Dedifferentiated amniotic fluid mesenchymal stem cell (primary cell): ENCODE results near the gene PLS1.
"Not testable (repeated sequence)": the region's sequence is repeated elsewhere in the genome, so short reads cannot be mapped to it uniquely, and the experiment has no call there.

Source experiments
- DNase-seq: peaks from one replicate; pipeline ENCODE4 v3.0.0-alpha.2; 2016; ENCODE audit errors: extremely low spot score

The PLS1 gene

DNA sequence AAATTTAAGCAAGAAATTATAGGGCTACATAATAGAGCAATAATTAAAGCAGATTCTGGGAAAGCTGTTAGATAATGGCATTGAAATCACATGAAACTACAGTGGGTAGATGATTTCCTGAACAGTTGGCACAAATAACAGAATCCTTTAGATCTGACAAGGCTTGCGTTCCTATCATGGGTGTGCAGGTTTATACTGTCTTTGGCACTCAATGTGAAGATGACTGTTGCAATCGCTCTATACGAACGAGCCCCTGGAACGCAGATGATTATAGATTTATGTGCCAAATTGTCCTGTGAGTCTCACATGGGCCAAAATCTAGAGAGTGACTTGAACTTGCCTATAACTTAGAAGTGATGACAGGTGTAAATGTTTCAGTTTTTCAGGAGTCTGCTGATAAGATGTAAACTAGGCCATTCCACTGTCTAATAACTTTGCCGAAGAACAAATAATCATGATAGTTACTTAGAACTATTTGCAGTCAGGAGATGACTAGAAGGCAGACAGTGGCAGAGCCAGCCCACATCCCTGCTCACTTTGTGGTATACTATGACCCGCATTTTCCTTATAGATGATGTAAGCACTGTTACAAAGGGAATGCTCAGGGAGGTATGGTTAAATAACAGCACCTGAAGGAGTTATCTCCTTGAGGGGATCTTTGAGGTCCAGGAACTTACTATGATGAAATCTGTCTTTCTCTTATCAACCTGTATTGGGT, 97.1 kb downstream of the PLS1 start:
- DNase-seq, result no peak

DNA sequence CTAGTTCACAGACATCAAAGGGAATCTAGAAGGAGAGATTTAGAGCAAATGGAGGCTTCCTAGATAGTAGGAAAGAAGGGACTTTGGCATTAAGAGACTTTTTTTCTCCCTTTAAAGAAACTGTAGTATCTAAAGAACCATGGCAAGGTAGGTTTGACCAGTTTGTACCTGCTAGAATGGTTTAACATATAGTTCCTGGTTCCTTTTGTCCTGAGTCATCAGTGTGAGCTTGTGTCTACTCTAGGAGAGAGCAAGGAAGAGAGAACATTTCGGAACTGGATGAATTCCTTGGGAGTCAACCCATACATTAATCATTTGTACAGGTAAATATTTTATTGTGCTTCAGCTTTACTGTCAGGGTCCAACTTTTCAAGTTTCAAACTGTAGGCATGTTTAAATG, 98.0 kb downstream of the PLS1 start:
- DNase-seq, result no peak

DNA sequence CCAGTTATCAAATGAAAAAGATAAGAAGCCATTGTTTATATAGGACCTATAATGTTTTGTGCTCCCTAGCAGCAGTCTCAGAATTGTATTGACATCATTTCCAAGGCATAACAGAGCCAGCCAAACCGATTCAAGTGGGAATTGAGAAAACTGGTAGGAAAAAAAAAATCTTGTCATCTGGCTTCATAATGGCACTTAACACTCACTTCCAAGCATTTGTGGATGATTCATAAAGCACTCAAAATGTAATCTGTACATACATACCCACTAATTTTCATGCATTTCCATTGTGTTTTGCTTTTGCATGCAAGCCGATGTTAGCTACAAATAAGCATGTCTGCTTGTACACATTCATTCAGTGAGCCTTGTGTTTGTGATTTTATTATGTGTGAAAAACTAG, 109.0 kb downstream of the PLS1 start:
- DNase-seq, result no peak

DNA sequence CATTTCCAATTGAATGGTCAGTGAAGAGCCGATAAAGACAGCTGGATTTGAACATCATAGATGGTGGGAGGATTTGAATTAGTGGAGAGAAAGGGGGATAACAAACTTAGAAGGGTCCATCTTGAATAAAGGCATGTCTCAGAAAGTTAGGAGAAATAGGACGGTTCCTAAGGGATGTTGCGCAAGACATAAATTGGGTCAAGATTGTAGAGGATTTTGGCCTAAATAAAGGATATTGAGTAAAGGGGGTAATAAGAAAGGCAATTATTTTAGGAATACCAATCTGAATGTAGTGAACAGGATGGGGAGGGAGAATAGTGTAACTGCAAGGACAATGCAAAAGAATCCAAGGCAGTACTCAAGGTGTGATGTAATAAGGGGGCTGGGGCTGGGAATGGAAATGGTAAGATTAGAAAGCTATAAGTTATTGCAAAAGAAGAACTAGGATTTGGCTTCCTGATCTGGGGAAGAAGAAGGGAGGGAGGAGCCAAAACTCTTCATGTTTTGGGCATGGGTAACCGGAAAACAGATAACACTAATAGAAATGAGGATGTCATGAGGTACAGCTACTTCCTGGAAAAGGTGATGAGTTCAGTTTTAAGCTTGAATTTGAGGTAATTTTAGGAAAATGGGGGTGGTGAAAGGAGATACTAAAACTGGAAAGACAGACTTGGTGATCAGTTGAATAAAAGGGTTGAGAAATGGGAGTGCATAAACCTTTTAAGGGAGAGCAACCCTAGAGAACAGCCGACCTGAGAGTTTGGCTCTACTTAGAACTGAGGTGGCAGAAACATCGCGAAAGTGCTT, 110.3 kb downstream of the PLS1 start:
- no peak for DNase-seq

DNA sequence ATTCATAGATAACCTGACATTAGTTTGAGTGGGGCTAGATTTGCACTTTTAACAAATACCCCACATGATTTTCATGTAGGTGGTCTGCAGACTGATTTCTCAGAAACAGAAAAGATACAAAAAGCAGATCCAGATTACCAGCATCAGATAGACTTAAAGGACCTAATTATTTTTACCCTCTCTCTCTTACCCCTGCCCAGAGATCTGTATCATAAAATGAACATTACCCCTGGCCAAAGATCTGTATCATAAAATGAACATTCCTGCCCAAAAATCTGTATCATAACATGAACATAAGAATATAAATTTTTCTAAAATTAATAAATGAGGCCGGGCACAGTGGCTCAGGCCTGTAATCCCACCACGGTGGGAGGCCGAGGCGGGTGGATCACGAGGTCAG, 113.0 kb downstream of the PLS1 start:
- DNase-seq, result no peak

DNA sequence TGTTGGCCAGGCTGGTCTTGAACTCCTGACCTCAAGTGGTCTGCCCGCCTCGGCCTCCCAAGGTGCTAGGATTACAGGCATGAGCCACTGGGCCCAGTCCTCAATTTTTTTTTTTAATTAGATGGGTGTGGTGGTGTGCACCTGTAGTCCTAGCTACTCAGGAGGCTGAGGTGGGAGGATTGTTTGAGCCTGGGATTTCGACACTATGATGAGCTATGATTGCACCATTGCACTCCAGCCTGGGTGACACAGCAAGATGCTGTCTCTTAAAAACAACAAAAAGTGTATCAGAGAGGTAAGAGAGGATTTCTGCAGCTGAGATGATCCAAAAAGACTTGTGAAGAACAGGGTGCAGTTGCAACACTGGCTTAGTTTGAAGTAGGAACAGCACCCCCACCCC, 118.7 kb downstream of the PLS1 start:
- DNase-seq, result not testable (repeated sequence)

DNA sequence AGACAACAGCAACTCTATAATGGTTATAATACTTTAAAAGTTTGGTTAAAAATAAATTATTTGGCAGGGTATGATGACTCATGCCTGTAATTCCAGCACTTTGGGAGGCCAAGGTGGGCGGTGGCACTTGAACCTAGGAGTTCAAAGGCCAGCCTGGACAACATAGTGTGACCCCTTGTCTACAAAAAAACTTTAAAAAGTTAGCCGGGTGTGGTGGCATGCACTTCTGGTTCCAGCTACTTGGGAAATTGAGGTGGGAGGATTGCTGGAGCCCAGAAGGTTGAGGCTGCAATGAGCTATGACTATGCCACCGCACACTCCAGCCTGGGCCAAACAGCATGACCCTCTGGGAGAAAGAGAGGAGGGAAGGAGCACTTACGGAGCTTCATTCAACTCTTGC, 119.9 kb downstream of the PLS1 start:
- DNase-seq, result no peak

DNA sequence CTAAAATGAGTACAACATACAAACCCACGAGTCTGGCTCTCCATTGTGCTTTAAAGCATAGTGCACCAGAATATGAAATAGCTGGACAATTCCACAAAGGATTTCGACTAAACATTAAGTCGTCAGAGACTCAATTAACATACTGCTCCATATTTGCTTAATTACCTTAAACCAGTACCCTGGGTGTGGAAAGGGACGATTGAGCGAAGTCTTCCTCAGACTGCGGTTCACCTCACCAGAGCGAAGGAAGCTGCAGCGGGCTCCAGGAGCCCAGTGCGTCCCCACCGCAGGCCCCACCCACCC, 127.4 kb downstream of the PLS1 start:
- DNase-seq, result peak; percentile 66

DNA sequence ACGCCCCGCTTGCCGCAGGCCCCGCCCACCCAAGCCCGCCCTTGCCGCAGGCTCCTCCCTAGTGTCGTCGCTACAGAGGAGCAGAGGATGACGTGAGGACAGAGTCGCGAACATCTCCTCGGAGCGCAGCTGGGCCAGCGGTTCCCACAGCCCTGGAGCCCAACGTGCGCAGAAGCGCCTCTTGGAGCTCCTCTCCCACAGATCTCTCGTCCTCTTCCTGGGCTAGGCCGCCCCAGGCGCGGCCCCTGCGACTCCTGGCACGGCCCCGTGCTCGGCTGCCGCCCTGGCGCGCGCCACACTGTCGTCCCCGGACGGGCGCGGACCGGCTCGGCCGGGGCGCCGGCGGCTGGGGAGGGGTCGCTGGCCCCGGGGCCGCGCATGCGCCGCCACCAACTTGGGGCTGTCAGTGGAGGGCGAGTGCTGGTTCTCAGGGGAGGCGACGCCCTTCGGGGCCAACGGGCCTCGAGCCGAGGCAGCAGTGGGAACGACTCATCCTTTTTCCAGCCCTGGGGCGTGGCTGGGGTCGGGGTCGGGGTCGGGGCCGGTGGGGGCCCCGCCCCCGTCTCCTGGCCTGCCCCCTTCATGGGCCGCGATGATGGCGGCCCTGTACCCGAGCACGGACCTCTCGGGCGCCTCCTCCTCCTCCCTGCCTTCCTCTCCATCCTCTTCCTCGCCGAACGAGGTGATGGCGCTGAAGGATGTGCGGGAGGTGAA, 127.9 kb downstream of the PLS1 start, which contains the start of gene TRPC1:
Gene TRPC1, plus strand, starts transcription at position 67 of the 714 bp plus-strand sequence. Its CDS starts 526 bp downstream, at position 593.
- no peak for DNase-seq

DNA sequence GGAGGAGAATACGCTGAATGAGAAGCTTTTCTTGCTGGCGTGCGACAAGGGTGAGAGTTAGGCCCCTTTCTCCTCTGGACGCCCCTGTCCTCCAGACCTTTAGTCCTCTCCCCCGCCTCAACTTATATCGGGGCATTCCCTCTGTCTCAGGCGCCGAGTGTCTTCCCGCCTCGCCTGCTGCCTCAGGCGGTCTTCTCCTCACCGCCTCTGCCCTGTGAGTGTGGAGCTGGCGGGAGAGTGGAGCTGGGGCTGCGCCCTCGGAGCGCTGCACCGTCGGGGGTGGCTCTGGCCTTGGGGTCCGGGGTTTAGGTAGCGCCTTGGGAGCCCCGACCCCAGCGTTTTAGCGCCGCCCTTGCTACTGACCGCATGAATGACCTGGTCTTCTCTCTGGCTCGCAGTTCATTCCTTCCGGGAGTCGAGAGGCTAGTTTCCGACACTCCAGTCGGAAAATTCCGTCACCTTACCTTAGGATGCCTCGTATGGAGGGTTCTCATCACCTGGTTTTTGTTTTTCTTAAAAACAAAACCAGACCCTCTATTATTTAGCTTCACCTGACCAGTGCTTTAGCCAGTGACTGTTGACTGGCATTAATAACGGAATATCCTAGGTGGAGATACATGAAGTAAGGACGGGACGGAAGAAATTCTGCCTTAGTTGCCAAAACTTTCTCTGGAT, 128.6 kb downstream of the PLS1 start:
- DNase-seq, result peak; percentile 20

DNA sequence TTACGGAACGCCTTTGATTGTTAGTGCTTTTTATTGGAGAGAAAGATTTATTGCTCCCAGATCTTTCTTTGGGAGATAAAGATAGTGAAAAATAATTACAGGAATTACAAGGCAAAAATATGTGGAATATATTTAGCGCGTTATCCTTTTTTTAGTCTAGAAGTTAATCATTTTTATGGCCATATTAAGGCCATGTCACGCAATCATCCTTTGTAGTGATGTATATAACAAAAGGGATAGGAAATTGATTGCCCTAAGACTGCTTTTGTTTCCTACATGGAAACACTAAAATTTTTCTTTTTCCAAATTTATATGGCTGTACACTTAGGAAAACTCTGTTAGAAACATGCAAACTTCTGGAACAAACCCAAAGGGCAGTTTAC, 129.2 kb downstream of the PLS1 start:
- DNase-seq, result no peak

DNA sequence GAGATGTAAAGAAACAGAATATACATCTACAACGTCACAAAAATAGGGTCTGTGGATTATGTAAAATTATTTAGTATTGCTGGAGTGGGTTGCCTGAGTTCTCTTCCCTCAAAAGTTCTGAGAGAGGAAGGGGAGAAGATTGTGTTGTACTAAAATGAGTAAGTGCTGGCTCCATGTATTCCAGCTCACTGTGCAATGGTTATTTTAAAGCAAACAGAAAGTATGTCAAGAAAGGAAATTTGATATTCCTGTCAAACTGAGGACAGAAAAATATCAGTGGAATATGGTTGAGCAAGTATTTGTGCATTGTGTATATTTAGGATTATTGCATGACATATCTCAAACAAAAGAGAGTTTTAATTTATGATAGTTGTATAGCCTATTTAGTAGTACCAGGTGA, 129.8 kb downstream of the PLS1 start:
- peak; percentile 16 for DNase-seq

DNA sequence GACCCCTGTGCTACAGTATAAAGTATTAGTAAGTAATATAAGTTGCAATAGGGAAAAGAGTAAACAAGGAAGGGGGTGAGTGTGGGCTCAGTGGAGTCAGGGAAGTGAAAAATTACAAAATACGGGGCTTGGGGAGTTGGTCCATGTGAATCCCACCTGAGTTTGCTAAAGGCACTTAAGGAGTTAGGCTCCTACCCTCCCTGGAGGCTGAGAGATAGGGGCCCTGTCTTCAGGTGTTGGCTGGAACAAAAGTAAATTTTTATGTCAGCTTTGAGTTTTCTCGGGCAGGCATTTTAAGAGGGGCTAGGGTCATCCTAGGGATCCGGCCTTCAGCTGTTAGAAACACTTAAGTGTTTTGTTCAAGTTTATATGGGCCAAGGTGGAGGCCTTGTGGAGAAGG, 135.9 kb downstream of the PLS1 start:
- no peak for DNase-seq

DNA sequence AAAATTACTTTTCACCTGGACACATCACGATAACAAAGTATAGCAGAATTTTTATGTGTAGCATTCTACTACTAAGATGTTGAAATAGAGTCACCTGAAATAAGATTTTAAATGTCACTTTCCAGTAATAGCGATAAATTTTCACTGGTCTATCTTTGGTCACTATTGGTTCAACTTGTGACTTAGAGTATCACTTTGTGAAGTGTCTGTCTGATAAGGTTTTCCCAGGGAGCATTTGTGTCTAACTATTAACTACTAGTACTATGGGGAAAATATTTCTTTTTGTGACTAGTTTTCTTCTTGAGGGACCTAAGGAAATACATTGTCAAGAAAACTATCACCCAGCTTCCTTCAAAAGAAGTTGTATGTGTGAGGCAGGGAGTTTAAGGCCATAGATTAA, 138.6 kb downstream of the PLS1 start:
- DNase-seq, result no peak

DNA sequence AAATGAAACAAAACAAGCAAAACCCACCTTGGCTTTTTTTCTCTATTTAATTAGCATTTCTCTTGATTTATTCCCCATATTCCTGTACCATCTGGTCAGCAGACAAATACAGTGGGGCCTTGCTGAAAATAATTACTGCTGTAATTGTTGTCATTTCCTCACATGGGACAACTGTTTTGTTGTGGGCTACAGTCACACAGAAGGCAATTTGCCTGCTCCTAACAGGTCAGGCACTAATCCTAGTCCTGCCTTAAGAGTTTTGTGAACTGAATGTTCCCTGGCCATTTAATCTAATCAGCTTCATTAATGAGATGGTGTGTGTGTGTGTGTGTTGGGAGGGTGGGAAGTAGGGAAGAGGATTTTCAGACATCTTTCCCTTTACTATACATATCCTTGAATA, 139.3 kb downstream of the PLS1 start:
- DNase-seq, result no peak

DNA sequence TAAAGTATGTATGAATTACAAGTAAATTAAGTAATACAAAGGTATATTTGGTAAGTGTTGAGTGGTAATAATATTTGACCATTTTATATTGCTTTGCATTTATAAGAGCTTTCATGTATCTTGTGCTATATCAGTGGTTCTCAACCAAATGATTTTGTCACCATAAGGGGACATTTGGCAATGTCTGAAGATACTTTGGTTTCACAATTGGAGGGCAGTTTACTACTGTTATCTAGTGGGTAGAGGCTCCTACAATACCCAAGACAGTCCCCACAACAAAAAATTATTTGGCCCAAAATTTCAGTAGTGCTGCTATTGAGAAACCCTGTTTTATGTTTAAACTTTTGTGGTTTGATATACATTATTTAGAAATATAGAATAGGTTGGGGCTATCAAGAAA, 142.2 kb downstream of the PLS1 start:
- no peak for DNase-seq

DNA sequence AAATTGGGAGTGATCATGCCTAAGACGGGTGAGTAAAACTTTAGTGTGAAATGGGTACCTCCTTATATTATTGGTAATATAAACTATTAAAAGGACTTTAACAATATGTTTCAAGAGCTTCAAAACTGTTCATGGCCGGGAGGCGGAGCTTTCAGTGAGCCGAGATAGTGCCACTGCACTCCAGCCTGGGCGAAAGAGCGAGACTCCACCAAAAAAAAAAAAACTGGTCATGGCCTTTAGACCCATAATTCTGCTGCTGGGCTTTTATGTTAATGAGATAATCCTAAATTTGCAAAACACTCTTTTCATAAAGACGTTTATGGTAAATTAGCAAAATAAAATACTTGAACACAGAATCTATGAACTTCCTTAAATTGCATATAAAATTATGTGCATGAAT, 150.5 kb downstream of the PLS1 start:
- no peak for DNase-seq

DNA sequence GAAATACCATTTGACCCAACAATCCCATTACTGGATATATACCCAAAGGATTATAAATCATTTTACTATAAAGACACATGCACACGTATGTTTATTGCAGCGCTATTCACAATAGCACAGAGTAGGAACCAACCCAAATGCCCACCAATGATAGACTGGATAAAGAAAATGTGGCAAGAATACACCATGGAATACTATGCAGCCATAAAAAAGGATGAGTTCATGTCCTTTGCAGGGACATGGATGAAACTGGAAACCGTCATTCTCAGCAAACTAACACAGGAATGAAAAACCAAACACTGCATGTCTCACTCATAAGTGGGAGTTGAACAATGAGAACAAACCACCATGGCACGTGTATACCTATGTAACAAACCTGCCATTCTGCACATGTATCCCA, 154.3 kb downstream of the PLS1 start:
- DNase-seq, result not testable (repeated sequence)

DNA sequence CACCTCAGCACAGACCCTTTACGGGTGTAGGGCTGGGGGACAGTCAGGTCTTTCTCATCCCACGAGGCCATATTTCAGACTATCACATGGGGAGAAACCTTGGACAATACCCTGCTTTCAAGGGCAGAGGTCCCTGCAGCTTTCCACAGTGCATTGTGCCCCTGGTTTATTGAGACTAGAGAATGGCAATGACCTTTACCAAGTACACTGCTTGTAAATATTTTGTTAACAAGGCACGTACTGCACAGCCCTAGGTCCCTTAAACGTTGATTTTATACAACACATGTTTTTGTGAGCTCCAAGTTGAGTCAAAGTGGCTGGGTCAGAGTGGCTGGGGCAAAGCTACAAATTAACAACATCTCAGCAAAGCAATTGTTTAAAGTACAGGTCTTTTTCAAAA, 156.4 kb downstream of the PLS1 start:
- DNase-seq, result not testable (repeated sequence)

DNA sequence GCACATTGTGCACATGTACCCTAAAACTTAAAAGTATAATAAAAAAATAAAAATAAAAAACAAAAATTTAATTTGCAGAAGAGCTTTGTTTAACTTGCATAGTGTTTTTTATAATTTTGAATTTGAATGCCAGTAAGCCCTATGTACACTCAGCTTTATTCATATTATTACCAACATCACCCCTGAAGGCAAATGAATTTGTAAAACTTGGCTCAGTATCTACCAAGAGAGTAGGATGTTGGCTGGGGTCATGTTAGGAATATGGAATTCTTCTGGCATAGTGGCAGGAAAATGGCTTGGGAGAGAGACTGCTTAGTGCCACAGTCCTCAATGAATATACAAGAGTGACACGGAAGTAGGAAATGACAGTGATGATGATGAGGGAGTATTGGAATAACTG, 158.3 kb downstream of the PLS1 start:
- DNase-seq, result no peak
